ENCODE data around the gene ALDH8A1.

The ALDH8A1 gene

DNA sequence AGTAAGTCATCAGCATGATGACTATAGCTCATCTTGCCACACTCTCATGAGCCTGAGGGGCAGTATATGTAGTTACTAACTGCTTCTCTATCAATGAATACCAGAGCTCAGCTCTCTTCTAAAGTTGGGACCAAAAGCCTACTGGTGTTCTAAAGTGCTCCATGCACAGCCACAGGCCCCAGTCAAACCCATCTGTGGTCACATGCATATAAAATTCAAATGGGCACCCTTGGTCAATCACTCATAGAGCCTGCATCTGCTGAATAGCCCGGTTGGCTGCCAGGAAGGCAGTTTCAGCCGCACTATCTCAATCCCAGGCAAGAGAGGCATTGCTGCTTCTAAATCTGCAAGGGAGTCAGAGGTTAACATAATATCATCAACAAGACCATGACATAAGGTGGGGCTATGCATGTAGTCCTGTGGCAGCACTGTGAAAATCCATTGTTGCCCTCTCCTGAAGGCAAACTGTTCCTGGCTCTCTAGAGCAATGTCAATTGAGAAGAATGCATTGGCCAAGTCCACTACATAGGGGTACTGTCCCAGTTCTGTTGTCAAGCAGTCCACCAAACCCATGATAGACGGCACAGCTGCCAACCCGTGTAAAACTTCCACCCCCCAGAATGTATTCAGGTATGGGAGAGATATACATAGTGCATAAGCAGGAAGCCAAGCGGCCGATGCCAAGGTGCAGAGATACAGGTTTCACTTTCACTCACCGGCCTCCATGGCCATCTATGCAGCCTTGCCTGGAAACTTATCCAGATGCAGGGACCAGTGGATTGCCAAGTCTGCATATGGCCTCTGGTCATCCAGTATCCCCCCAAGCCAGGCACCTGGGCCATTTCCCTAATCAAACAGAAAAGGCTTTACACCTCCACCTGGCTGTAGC is 76.2 kb downstream of the ALDH8A1 start:
- peak overlapping the region; percentile 27; the same call in 1 of the 2 replicates for H3K4me2 ChIP-seq (ENCODE audit: low read length)
- H3K9ac ChIP-seq (ENCODE audit: low read length): no peak overlapping the region
- H3K4me1 ChIP-seq (ENCODE audit: insufficient read depth, low read length, severe bottlenecking): no peaks in the 10 kb centered on the region
- TF ChIP-seq EZH2 (IDR thresholded peaks at IDR 0.05; ENCODE audit: borderline replicate concordance, low read length): no peak
- TF ChIP-seq, protein P1, sequence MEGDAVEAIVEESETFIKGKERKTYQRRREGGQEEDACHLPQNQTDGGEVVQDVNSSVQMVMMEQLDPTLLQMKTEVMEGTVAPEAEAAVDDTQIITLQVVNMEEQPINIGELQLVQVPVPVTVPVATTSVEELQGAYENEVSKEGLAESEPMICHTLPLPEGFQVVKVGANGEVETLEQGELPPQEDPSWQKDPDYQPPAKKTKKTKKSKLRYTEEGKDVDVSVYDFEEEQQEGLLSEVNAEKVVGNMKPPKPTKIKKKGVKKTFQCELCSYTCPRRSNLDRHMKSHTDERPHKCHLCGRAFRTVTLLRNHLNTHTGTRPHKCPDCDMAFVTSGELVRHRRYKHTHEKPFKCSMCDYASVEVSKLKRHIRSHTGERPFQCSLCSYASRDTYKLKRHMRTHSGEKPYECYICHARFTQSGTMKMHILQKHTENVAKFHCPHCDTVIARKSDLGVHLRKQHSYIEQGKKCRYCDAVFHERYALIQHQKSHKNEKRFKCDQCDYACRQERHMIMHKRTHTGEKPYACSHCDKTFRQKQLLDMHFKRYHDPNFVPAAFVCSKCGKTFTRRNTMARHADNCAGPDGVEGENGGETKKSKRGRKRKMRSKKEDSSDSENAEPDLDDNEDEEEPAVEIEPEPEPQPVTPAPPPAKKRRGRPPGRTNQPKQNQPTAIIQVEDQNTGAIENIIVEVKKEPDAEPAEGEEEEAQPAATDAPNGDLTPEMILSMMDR (IDR thresholded peaks at IDR 0.05; ENCODE audit: low read length): no peak
- no peaks in the 10 kb centered on the region for H3K79me2 ChIP-seq (ENCODE audit: insufficient read depth, low read length)
- peaks cover 3% of the 10 kb centered on the region; the same call in 1 of the 2 replicates for H3K9me3 ChIP-seq (ENCODE audit: low read length)
- H3K36me3 ChIP-seq (ENCODE audit: insufficient read depth, low read length): no peaks in the 10 kb centered on the region
- no peaks in the 10 kb centered on the region for H3K9me2 ChIP-seq (ENCODE audit: low read depth, low read length)
- H4K20me1 ChIP-seq (ENCODE audit: insufficient read depth, low read length): no peaks in the 10 kb centered on the region
- H3K27ac ChIP-seq (ENCODE audit: low read depth, low read length, poor library complexity, severe bottlenecking): no peak overlapping the region
- no peaks in the 10 kb centered on the region for H3F3A ChIP-seq (ENCODE audit: insufficient read depth, low read length)
- no peak overlapping the region for H3K4me3 ChIP-seq (ENCODE audit: low read depth, low read length, poor library complexity, severe bottlenecking)
- H2AFZ ChIP-seq (ENCODE audit: low read length): no peak overlapping the region
- no peaks in the 10 kb centered on the region for H3K27me3 ChIP-seq (ENCODE audit: insufficient read depth, low read length)

DNA sequence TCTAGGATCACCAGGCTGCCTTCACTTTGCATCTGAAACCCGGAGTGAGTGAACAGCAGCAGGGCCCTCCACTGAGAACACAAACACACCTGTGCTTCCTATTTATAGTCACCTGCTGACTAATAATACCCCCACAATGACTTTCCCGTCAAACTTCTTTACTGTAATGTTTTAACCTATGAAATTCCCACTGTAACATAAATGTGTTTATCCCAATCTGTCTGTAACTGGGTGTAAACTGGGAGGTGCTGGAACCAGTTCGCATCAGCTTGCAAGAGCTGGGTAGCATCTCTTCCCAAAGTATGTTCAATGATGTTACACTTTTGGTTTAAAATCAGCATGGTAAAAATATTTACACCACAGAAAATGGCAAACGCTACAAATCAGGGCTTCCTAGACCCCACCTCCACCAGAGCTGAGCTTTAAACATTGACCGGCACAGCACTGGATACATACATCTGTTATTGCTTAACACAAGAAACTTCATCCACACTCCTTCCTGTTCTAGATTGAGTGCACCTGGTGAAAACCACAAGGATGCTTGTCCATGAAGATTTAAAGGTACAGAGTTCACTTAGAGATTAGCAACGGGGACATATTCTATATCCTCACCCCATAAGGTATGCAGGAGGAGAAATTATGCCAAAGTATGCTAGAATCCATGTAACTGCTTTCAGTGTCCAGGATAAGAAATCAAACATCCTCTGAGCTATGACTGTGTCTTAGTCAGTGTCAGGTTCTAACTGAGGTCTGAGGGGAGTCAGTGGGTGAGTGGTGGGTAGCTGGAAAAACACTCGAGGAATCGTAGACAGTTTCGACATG is 79.0 kb downstream of the ALDH8A1 start:
- H3K9me2 ChIP-seq (ENCODE audit: low read depth, low read length): no peaks in the 10 kb centered on the region
- no peaks in the 10 kb centered on the region for H3K27me3 ChIP-seq (ENCODE audit: insufficient read depth, low read length)
- no peaks in the 10 kb centered on the region for H3K4me1 ChIP-seq (ENCODE audit: insufficient read depth, low read length, severe bottlenecking)
- no peak overlapping the region for H3K9ac ChIP-seq (ENCODE audit: low read length)
- no peaks in the 10 kb centered on the region for H3F3A ChIP-seq (ENCODE audit: insufficient read depth, low read length)
- no peak overlapping the region for H3K4me3 ChIP-seq (ENCODE audit: low read depth, low read length, poor library complexity, severe bottlenecking)
- no peaks in the 10 kb centered on the region for H4K20me1 ChIP-seq (ENCODE audit: insufficient read depth, low read length)
- H3K4me2 ChIP-seq (ENCODE audit: low read length): no peak overlapping the region
- TF ChIP-seq EZH2 (IDR thresholded peaks at IDR 0.05; ENCODE audit: borderline replicate concordance, low read length): no peak
- TF ChIP-seq, protein P1 (IDR thresholded peaks at IDR 0.05; ENCODE audit: low read length): no peak
- peaks cover 3% of the 10 kb centered on the region; the same call in 1 of the 2 replicates for H3K9me3 ChIP-seq (ENCODE audit: low read length)
- H3K36me3 ChIP-seq (ENCODE audit: insufficient read depth, low read length): no peaks in the 10 kb centered on the region
- no peak overlapping the region for H2AFZ ChIP-seq (ENCODE audit: low read length)
- H3K27ac ChIP-seq (ENCODE audit: low read depth, low read length, poor library complexity, severe bottlenecking): no peak overlapping the region
- no peaks in the 10 kb centered on the region for H3K79me2 ChIP-seq (ENCODE audit: insufficient read depth, low read length)

DNA sequence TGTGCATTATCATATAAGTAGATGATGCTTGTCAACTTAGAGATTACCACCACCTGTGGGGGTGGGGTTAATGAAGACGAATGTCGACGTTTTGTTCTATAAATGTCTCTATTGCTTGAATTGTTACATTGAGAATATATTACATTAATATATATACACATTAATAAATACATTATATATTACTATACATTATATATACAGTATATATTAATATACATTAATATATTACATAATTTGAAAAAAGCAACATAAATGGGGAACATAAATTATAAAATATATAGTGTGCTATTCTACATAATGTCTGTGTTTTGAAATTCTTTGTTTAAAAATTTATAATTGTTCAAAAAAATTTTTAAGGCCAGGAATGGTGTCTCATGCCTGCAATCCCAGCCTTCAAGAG is 81.1 kb downstream of the ALDH8A1 start:
- no peaks in the 10 kb centered on the region for H3K9me2 ChIP-seq (ENCODE audit: low read depth, low read length)
- H3K79me2 ChIP-seq (ENCODE audit: insufficient read depth, low read length): no peaks in the 10 kb centered on the region
- no peaks in the 10 kb centered on the region for H3K27me3 ChIP-seq (ENCODE audit: insufficient read depth, low read length)
- H3K4me2 ChIP-seq (ENCODE audit: low read length): no peak overlapping the region
- H3K36me3 ChIP-seq (ENCODE audit: insufficient read depth, low read length): no peaks in the 10 kb centered on the region
- H3K9me3 ChIP-seq (ENCODE audit: low read length): no peaks in the 10 kb centered on the region
- no peak for TF ChIP-seq EZH2 (IDR thresholded peaks at IDR 0.05; ENCODE audit: borderline replicate concordance, low read length)
- TF ChIP-seq, protein P1 (IDR thresholded peaks at IDR 0.05; ENCODE audit: low read length): no peak
- no peaks in the 10 kb centered on the region for H3K4me1 ChIP-seq (ENCODE audit: insufficient read depth, low read length, severe bottlenecking)
- no peaks in the 10 kb centered on the region for H4K20me1 ChIP-seq (ENCODE audit: insufficient read depth, low read length)
- no peak overlapping the region for H3K4me3 ChIP-seq (ENCODE audit: low read depth, low read length, poor library complexity, severe bottlenecking)
- no peak overlapping the region for H2AFZ ChIP-seq (ENCODE audit: low read length)
- H3K27ac ChIP-seq (ENCODE audit: low read depth, low read length, poor library complexity, severe bottlenecking): no peak overlapping the region
- no peak overlapping the region for H3K9ac ChIP-seq (ENCODE audit: low read length)
- no peaks in the 10 kb centered on the region for H3F3A ChIP-seq (ENCODE audit: insufficient read depth, low read length)
